HG02610 (cell line): Measurements from ENCODE around the gene RETNLB.

Experiments used
- ATAC-seq: cut with Tn5 transposase; IDR thresholded peaks from one replicate; pipeline ENCODE4 v1.9.1; 2021; ENCODE audit warnings: mild to moderate bottlenecking, moderate library complexity; ENCODE audit not compliant: unreplicated experiment

The RETNLB gene

DNA sequence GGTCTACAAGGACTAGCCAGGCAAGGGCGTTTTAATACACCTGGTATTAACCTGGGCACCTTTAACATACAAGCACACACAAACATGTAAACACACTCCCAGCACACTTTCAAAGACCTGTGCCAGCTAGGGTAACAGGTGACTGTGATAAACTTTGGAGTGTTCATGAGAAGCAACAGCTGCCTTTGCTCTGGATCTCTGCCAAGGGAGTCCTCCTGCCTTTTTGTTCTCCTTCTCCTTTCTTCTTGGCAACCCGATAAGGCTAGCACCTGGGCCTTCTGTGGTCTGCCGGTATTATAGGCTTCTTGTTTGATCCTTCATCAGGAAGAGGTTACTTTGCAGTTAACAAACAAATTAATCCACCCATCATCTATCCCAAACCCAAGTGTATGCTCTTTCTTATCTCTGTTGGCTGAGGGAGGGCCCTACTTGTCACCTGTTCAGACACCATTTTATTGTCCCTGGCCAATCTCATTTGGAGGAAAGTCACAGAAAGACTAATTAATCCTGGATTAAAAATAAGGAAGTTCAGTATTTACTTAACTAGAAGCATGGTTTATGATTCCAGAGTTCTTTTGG lies at the start of gene RETNLB:
RETNLB (minus strand) TSS at position 7 of the 579 bp plus-strand sequence. CDS start 225 bp downstream, outside the sequence.
- ATAC-seq, result no peak

- peak; percentile 61 for ATAC-seq
These were observed 49.1 kb upstream of the RETNLB start for GRCh38 chr3:108806316-108806715.

GRCh38 chr3:108804966-108805365 lies 47.8 kb upstream of the RETNLB start:
- ATAC-seq, result no peak

GRCh38 chr3:108804437-108804836 lies 47.2 kb upstream of the RETNLB start:
- no peak for ATAC-seq

DNA sequence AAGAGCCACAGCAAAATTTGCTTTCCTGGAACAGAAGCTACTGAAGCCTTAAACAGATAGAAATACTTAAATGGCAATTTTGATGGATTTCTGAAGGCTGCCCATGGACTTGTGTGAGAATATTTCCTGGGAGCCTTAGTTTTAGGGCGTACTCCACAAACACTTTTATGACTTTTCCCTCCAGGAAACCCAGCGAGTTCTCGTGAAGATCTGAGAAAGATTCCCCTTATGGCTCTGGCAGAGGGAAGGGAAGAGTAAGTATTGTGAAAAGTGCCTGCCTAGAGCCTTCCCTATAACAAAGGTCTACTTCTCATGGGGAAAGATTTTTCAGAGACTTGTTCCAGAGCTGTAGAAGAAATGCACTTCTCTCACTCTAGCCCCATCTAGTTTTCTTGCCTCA lies 34.3 kb upstream of the RETNLB start:
- no peak for ATAC-seq

- ATAC-seq, result no peak
These were observed 23.0 kb upstream of the RETNLB start for GRCh38 chr3:108780235-108780634.

GRCh38 chr3:108779496-108779895 lies 22.3 kb upstream of the RETNLB start:
- no peak for ATAC-seq

DNA sequence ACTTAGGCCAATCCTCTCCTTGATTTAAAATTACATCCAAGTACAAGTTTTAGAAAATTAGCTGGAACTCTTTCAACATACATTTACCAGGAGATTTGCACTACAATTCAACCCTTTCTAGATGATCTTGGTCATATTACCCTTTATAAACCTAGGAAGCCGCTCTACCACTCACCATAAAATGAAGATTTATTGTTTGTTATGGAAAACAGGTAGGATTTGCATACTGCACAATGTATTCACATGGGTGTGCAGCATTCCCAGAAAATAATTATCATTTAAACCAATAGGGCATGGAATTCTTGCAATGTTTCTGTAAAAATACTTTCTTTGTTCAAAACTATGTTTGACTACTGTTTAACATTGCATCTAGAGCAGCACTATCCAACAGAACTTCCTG lies 18.4 kb upstream of the RETNLB start:
- ATAC-seq, result no peak

DNA sequence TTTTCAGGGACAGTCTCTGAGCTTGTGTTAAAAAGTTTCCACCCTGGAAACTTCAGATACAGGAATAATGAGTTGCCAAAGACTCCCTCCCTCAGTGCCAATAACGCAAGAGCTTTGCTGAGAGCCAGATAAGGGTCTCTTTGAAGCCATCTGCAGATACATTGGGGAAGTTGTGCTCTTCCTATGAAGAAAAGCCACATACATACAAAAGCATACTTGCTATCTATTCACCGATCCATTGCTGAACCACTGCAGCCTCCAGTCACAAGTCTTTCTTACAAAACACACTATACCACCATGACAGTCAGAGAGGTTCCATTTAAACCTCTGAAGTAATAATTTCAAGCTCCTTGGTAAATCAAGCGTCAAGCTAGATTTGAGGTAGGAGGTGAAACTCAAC lies 10.0 kb upstream of the RETNLB start:
- ATAC-seq, result no peak

DNA sequence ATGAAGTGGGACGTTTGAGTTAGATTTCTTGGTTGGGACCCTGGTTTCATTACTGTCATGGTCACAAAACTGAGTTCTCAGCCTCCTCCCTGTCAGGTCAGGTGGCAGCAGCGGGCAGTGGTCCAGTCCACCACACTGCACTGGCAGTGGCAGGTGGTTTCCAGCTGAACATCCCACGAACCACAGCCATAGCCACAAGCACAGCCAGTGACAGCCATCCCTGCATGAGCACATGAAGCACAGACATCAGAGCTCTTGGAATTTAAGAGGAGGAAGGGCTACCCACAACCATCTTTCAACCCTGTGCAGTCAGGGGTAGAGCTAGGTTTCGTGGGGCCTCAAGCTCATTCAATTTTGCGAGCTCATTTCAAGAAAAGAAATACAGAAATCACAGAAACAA lies 1.5 kb downstream of the RETNLB start:
- no peak for ATAC-seq

- ATAC-seq, result no peak
These were observed 12.4 kb downstream of the RETNLB start for GRCh38 chr3:108744762-108745161.

DNA sequence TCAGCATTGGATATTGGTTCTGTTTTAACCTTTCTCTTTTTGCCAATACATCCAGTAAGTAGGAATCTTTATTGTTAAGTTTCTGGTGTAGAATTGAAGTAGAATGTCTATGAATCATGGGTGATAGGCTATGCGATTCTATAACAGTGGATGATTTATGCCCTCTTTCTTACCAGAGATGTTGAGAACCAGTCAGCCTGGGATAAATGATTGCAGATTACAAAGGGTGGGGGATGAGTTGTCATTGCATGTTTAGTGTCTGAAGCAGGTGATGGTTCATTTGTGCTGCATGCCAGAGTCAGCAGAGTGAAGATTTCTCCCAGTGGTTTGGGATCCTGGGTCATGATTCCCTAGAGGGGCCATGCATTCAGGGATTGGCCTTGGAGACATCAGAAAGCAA lies 14.3 kb downstream of the RETNLB start:
- ATAC-seq, result no peak

DNA sequence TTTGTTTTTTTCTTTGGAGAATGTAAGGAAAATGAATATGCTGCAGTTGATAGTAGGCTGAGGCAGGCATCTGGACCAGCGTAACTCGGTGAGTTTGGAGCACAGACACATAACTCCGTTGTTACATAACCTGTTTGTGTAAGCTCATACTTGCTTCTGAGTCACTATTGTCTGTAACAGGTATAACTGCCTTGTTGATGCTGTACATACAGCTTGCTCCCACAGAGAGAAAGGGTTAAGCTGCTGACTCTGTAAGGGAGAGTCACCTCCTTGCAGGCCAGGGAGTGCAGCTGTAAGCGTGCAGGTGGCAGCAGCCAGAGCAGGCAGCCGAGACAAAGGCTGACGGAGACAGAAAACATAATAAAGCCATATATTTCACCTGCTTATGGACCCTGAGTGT lies 20.4 kb downstream of the RETNLB start:
- no peak for ATAC-seq

DNA sequence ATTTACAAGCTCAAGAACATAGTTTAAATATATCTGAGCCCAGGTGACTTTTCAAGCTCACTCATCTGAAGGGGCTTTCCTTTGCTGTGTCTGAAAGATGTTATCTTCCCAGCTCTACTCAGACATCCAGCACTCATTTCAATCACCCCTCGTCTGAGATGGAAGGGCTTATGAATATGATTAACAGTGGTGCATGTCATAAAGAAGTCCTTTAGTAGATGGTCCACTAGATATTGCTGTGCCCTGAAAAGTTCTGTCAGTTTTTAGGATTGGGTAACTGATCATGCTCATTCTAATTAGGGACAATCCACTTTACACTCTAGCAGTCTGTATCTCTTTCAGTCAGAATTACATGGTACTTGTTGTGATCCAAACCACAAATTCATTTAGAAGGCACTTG lies 28.3 kb downstream of the RETNLB start:
- ATAC-seq, result peak; percentile 36

DNA sequence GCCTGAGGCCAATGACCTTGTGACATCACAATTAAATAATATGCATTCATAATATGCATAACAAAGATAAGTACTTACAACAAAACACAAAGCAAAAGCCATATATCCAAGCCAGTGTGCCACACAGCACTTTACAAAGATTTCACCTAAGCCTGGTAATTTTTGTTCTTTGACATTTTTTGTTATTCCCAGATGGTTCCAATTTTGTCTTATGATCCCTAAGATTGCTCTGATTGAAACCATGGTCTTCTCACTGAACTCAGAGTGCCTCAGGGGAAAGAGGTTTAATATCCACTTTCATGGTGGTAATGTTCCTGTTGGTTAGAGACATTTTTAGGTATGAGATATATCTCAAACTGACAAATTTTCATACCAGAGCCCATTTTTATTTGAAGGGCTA lies 29.1 kb downstream of the RETNLB start:
- ATAC-seq, result no peak

GRCh38 chr3:108724101-108724500 lies 33.1 kb downstream of the RETNLB start:
- no peak for ATAC-seq

- no peak for ATAC-seq
These were observed 34.5 kb downstream of the RETNLB start for GRCh38 chr3:108722724-108723123.

GRCh38 chr3:108719178-108719806 lies 37.9 kb downstream of the RETNLB start:
- ATAC-seq, result no peak

- ATAC-seq, result no peak
These were observed 38.8 kb downstream of the RETNLB start for GRCh38 chr3:108718454-108718853.

- no peak for ATAC-seq
These were observed 43.4 kb downstream of the RETNLB start for GRCh38 chr3:108713816-108714215.

DNA sequence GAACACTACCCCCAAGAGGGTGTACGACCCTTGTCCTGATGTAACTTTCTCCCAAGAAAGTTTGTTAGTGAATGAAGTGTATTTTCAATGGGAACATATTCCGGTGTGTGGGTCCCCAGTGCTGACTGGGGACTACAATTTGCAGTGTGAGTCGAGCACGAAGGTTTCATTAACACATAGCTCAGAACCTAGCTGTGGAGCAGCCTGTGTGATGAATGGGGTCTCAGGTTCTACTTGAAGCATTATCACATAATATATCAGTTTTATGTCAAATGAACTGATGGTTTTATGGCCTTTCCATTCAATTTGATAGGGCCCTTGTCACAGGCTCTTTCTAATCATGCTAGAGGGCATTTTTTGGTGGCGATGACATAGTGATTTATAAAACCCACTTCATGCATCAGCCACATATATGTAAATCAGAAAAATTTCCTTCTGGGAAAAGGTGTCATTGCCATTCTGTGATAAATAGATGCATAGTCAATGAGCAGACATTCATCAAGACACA lies 44.1 kb downstream of the RETNLB start:
- no peak for ATAC-seq
